Body of pancreas (tissue), 4 donors: ENCODE results near the gene GRIK4.

Experiments
- POLR2A ChIP-seq, 3 donors: fragments of 450-650 bp; IDR thresholded peaks; one replicate each; pipeline ENCODE4 v1.6.1; 2016; ENCODE audit warnings: antibody characterized with exemption in 3 of 3, mild to moderate bottlenecking in 2 of 3
- TF ChIP-seq, protein P1 (sequence below), 7 experiments: fragments of 450-650 bp in 4 of 7; fragments of 200-600 bp in 3 of 7; sonication (generic) in 3 of 7; IDR thresholded peaks; one replicate each; pipeline ENCODE4 v1.5.1; 2016 to 2019; ENCODE audit warnings: antibody characterized with exemption in 7 of 7

GRCh38 chr11:120482149-120482548 is 29.4 kb upstream of the GRIK4 start:
- TF ChIP-seq POLR2A (IDR thresholded peaks at IDR 0.05): no peak
- TF ChIP-seq, protein P1, sequence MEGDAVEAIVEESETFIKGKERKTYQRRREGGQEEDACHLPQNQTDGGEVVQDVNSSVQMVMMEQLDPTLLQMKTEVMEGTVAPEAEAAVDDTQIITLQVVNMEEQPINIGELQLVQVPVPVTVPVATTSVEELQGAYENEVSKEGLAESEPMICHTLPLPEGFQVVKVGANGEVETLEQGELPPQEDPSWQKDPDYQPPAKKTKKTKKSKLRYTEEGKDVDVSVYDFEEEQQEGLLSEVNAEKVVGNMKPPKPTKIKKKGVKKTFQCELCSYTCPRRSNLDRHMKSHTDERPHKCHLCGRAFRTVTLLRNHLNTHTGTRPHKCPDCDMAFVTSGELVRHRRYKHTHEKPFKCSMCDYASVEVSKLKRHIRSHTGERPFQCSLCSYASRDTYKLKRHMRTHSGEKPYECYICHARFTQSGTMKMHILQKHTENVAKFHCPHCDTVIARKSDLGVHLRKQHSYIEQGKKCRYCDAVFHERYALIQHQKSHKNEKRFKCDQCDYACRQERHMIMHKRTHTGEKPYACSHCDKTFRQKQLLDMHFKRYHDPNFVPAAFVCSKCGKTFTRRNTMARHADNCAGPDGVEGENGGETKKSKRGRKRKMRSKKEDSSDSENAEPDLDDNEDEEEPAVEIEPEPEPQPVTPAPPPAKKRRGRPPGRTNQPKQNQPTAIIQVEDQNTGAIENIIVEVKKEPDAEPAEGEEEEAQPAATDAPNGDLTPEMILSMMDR (IDR thresholded peaks at IDR 0.05): no peak
